ENCODE results near the gene CHCHD6. TPM values are rescaled to one million over a fixed set of nuclear protein-coding genes. Genes with fewer than 3 reads are reported as not detected.

The CHCHD6 gene
- total and polyA plus RNA-seq, 2 donors (not counting 3 experiments of a cell fraction or from before 2014, with no cell fraction given), result 8.4 to 10.1 TPM

- no peaks in the 10 kb centered on the region for H3K9me3 ChIP-seq (replicated peaks; ENCODE audit: control insufficient read depth, insufficient read depth, low read length)
- TF ChIP-seq EZH2 (IDR thresholded peaks at IDR 0.05; ENCODE audit: borderline replicate concordance, low read depth, low read length, severe bottlenecking), result no peak
- no peak for TF ChIP-seq GATA2 (IDR thresholded peaks at IDR 0.05; ENCODE audit: insufficient read depth, insufficient read length, low read depth, low read length)
- TF ChIP-seq POLR2A (IDR thresholded peaks at IDR 0.05; ENCODE audit: low read depth, low read length), result no peak
- TF ChIP-seq POLR2AphosphoS5 (IDR thresholded peaks at IDR 0.05; ENCODE audit: insufficient read depth, low read depth, low read length), result no peak
- TF ChIP-seq MYC (IDR thresholded peaks at IDR 0.05; ENCODE audit: low read depth, low read length), result no peak
- TF ChIP-seq CTCF (IDR thresholded peaks at IDR 0.05; ENCODE audit: extremely low read depth in 1 of 2, insufficient read depth in 1 of 2, low read depth in 1 of 2, low read length in 2 of 2), result no peak
- no peak for TF ChIP-seq JUN (IDR thresholded peaks at IDR 0.05; ENCODE audit: borderline replicate concordance, insufficient read depth, insufficient read length, low read depth)
- TF ChIP-seq MAX (IDR thresholded peaks at IDR 0.05; ENCODE audit: insufficient read depth, insufficient read length), result no peak
- TF ChIP-seq FOS (IDR thresholded peaks at IDR 0.05; ENCODE audit: borderline replicate concordance, insufficient read depth, low read length), result no peak
- no peaks in the 10 kb centered on the region for H4K20me1 ChIP-seq (replicated peaks; ENCODE audit: control insufficient read depth, extremely low read depth, insufficient read depth, low read length)
- no peak overlapping the region for H2AFZ ChIP-seq (ENCODE audit: low read depth, low read length)
- no TSS peak for BruUV-seq (replicated peaks)
- dilution Hi-C loops (cut with MboI; ENCODE audit: extremely low pct_ligation_motif_present, low sequenced_read_pairs), result no loop called here
- H3K79me2 ChIP-seq (ENCODE audit: control insufficient read depth, insufficient read depth, low read length), result no peaks in the 10 kb centered on the region
- no peaks in the 10 kb centered on the region for H3K27me3 ChIP-seq (ENCODE audit: control insufficient read depth in 2 of 2, insufficient read depth in 2 of 2, low read length in 2 of 2)
- no peaks in the 10 kb centered on the region for H3K9me1 ChIP-seq (replicated peaks; ENCODE audit: control insufficient read depth, extremely low read depth, insufficient read depth, low read length)
- H3K36me3 ChIP-seq (ENCODE audit: control insufficient read depth in 2 of 2, extremely low read depth in 1 of 2, insufficient read depth in 2 of 2, low read length in 2 of 2), result no peaks in the 10 kb centered on the region
- DNase-seq (ENCODE audit: low read depth, low spot score) (no peak), FAIRE-seq (no peak)
- POLR2A ChIA-PET, result no interaction called here
- H3K4me3 ChIP-seq (replicated peaks in 1 of 3; ENCODE audit: insufficient read depth in 1 of 3, low read depth in 1 of 3, low read length in 3 of 3), result no peak overlapping the region
- CTCF ChIA-PET, result no interaction called here
- no peak overlapping the region for H3K27ac ChIP-seq (ENCODE audit: insufficient read depth, low read depth, low read length)
- no peaks in the 10 kb centered on the region for H3K4me1 ChIP-seq (ENCODE audit: control insufficient read depth, extremely low read depth, insufficient read depth, low read length)
- intact Hi-C loops (cut with micrococcal nuclease), result no loop called here
- H3K4me2 ChIP-seq (ENCODE audit: insufficient read depth, low read length), result no peak overlapping the region
- no peak overlapping the region for H3K9ac ChIP-seq (replicated peaks; ENCODE audit: extremely low read depth, insufficient read depth, low read length)
These were observed 124.3 kb downstream of the CHCHD6 start for GRCh38 chr3:126828306-126828705.

Measured in endothelial cell of umbilical vein (primary cell).